SK-N-SH (cell line): ENCODE results near the gene UBE2A. TPM values are rescaled to one million over a fixed set of nuclear protein-coding genes. Genes with fewer than 3 reads are reported as not detected.

Source experiments
- CTCF ChIA-PET: fragments of 300-600, 350-600 bp; formaldehyde crosslinking; extraction: SDS; loops from one replicate; lab custom pipeline; 2021; lab: Yijun Ruan, JAX
- POLR2A ChIA-PET: fragments of 350-600 bp; sonication (Branson Sonifier 250); formaldehyde crosslinking; extraction: SDS; loops from one replicate; lab custom pipeline; 2020; ENCODE audit warnings: antibody characterized with exemption, inconsistent platforms; lab: Yijun Ruan, JAX
- DNase-seq: peaks from one replicate; pipeline ENCODE4 v3.0.0; 2012
- H2AFZ ChIP-seq: fragments of 200-600 bp; sonication (generic); 2 replicates; pipeline ENCODE4 v1.8.1; 2016; ENCODE audit warnings: antibody characterized with exemption, mild to moderate bottlenecking, low read depth
- H3F3A ChIP-seq: fragments of 200-600 bp; sonication (generic); replicated peaks from 2 replicates; pipeline ENCODE3; 2016; ENCODE audit warnings: antibody characterized with exemption, mild to moderate bottlenecking; ENCODE audit not compliant: insufficient read depth
- H3K27ac ChIP-seq, 2 experiments: fragments of 200-500 bp in 1 of 2; fragments of 200-600 bp in 1 of 2; sonication (Bioruptor generic) in 1 of 2; sonication (generic), shearing (Covaris generic) in 1 of 2; 2 replicates each; pipeline versions ENCODE4 v1.5.1 to v1.6.1; 2014 to 2016; ENCODE audit warnings: low read depth in 2 of 2, inconsistent platforms in 1 of 2, low read length in 1 of 2, mild to moderate bottlenecking in 1 of 2, mixed read lengths in 1 of 2
- H3K27me3 ChIP-seq: fragments of 200-600 bp; sonication (generic), shearing (Covaris generic); 2 replicates; pipeline ENCODE4 v1.6.1; 2016; ENCODE audit warnings: mixed run types; ENCODE audit not compliant: insufficient read depth
- H3K36me3 ChIP-seq, 2 experiments: fragments of 200-500 bp in 1 of 2; fragments of 200-600 bp in 1 of 2; sonication (Bioruptor generic) in 1 of 2; sonication (generic) in 1 of 2; replicated peaks in 1 of 2; 2 replicates each; pipeline versions ENCODE3 to v1.5.1; 2014 to 2016; ENCODE audit warnings: low read length in 1 of 2, mild to moderate bottlenecking in 1 of 2; ENCODE audit not compliant: insufficient read depth in 2 of 2, control insufficient read depth in 1 of 2
- H3K4me1 ChIP-seq, 2 experiments: fragments of 200-500 bp in 1 of 2; fragments of 200-600 bp in 1 of 2; sonication (Bioruptor generic) in 1 of 2; sonication (generic), shearing (Covaris generic) in 1 of 2; 2 replicates each; pipeline versions ENCODE4 v1.5.1 to v1.6.1; 2014 to 2016; ENCODE audit warnings: low read depth in 1 of 2, low read length in 1 of 2, mixed run types in 1 of 2; ENCODE audit not compliant: insufficient read depth in 2 of 2, control insufficient read depth in 1 of 2
- H3K4me2 ChIP-seq: fragments of 200-600 bp; sonication (generic), shearing (Covaris generic); 2 replicates; pipeline ENCODE4 v1.6.1; 2017; ENCODE audit warnings: mixed run types
- H3K4me3 ChIP-seq, 2 experiments: fragments of 200-500 bp in 1 of 2; fragments of 200-600 bp in 1 of 2; sonication (Bioruptor generic) in 1 of 2; sonication (generic), shearing (Covaris generic) in 1 of 2; 2 replicates each; pipeline versions ENCODE4 v1.5.1 to v1.8.1; 2014 to 2016; ENCODE audit warnings: low read depth in 2 of 2, inconsistent platforms in 1 of 2, low read length in 1 of 2, mild to moderate bottlenecking in 1 of 2, mixed read lengths in 1 of 2, moderate library complexity in 1 of 2
- H3K79me2 ChIP-seq: fragments of 200-600 bp; sonication (generic); 2 replicates; pipeline ENCODE4 v1.8.1; 2017; ENCODE audit warnings: mild to moderate bottlenecking; ENCODE audit not compliant: insufficient read depth
- H3K9ac ChIP-seq: fragments of 200-600 bp; sonication (generic); 2 replicates; pipeline ENCODE4 v1.6.1; 2017; ENCODE audit warnings: mixed run types
- H3K9me2 ChIP-seq: fragments of 200-600 bp; sonication (generic); 2 replicates; pipeline ENCODE4 v1.6.1; 2017; ENCODE audit warnings: mixed run types
- H3K9me3 ChIP-seq: fragments of 200-600 bp; sonication (generic); 2 replicates; pipeline ENCODE4 v1.6.1; 2017; ENCODE audit warnings: mixed run types, mild to moderate bottlenecking, moderate library complexity
- H4K20me1 ChIP-seq: fragments of 200-600 bp; sonication (generic); 2 replicates; pipeline ENCODE4 v1.6.1; 2017; ENCODE audit warnings: mild to moderate bottlenecking, mixed run types; ENCODE audit not compliant: insufficient read depth
- CHD2 ChIP-seq: fragments of 150-350 bp; IDR thresholded peaks from 2 replicates; pipeline ENCODE4 v1.6.1; 2018; ENCODE audit warnings: low read length; ENCODE audit not compliant: partially characterized antibody
- FOXM1 ChIP-seq: IDR thresholded peaks from 2 replicates; pipeline ENCODE4 v1.4.0; 2012; ENCODE audit warnings: low read depth, mild to moderate bottlenecking
- GABPA ChIP-seq: IDR thresholded peaks from 2 replicates; pipeline ENCODE4 v1.4.0; 2012; ENCODE audit warnings: low read depth, mild to moderate bottlenecking
- MXI1 ChIP-seq: IDR thresholded peaks from 2 replicates; pipeline ENCODE4 v1.6.1; 2012; ENCODE audit warnings: mild to moderate bottlenecking, low read depth, low read length, improper control_type of control experiment
- REST ChIP-seq: IDR thresholded peaks from 2 replicates; pipeline ENCODE4 v1.6.1; 2012; ENCODE audit warnings: mild to moderate bottlenecking, low read depth, low read length, moderate library complexity
- SMC3 ChIP-seq: IDR thresholded peaks from 2 replicates; pipeline ENCODE4 v1.6.1; 2012; ENCODE audit warnings: low read depth, low read length, improper control_type of control experiment
- TEAD4 ChIP-seq: IDR thresholded peaks from 2 replicates; pipeline ENCODE4 v1.4.0; 2012; ENCODE audit warnings: mild to moderate bottlenecking, borderline replicate concordance; ENCODE audit not compliant: insufficient read depth
- USF1 ChIP-seq: IDR thresholded peaks from 2 replicates; pipeline ENCODE4 v1.4.0; 2012; ENCODE audit warnings: low read depth, borderline replicate concordance
- WGBS: methylation state at CpG from one replicate; pipeline ENCODE4 v1.1.6; 2017; ENCODE audit warnings: low lambda C conversion rate; 5-methylcytosine and 5-hydroxymethylcytosine counted together
- polyA plus RNA-seq, 3 experiments: library from polyadenylated mRNA; depleted of rRNA; stranded (reverse); fragments of >200 nt; gene quantifications; 2 replicates each; pipeline ENCODE4 v1.2.3, GENCODE V29; 2012

Gene UBE2A
- polyA plus RNA-seq, 1 of the 3 experiments (the other 2 are of a cell fraction): 38.4 TPM

GRCh38 chrX:119573222-119573621 is 1.1 kb upstream of the UBE2A start:
- no peaks in the 10 kb centered on the region for H4K20me1 ChIP-seq
- peaks cover 9% of the 10 kb centered on the region; the same call in 1 of the 2 replicates for H3K27me3 ChIP-seq
- peaks cover 0 to 3% of the 10 kb centered on the region in 2 experiments; a peak in 1 of 4 replicates for H3K4me1 ChIP-seq
- POLR2A ChIA-PET: no interaction called here
- CTCF ChIA-PET: interaction anchor here (0.9 to 1.9 kb wide), 3 partner anchors 10 to 156 kb away, joined by 3 to 4 read pairs (median 3); no protein-coding TSS in a partner anchor
- peaks cover 3 to 14% of the 10 kb centered on the region in 2 experiments for H3K36me3 ChIP-seq
- no peaks in the 10 kb centered on the region for H3K9me2 ChIP-seq
- H3K9ac ChIP-seq: peak overlapping the region; percentile 49
- peak overlapping the region; percentile 92; the same call in 1 of the 2 replicates for H2AFZ ChIP-seq
- peaks cover 25% of the 10 kb centered on the region for H3K79me2 ChIP-seq
- H3K9me3 ChIP-seq: no peaks in the 10 kb centered on the region
- H3K4me3 ChIP-seq: peak overlapping the region; percentile 56 to 71
- H3F3A ChIP-seq: no peaks in the 10 kb centered on the region
- peak overlapping the region; percentile 66 for H3K4me2 ChIP-seq
- TF ChIP-seq SMC3 (no peak), CHD2 (no peak)
- DNase-seq: no peak
- peak overlapping the region; percentile 19 to 86; a peak in 2 of 4 replicates for H3K27ac ChIP-seq
- 52% methylated on average over 3 of the region's 3 CpGs for WGBS

- TF ChIP-seq FOXM1 (no peak), USF1 (no peak), TEAD4 (no peak), GABPA (no peak), MXI1 (no peak), REST (no peak; the same call in 1 of the 2 replicates)
- TF ChIP-seq, all 33 proteins: peak for 0
- WGBS: 19% methylated on average over 30 of the region's 30 CpGs
Observed at GRCh38 chrX:119573840-119574393, 446 bp upstream of the UBE2A start.

More at GRCh38 chrX:119573840-119574393, 446 bp upstream of the UBE2A start:
- ChIA-PET POLR2A (interaction anchor here (0.6 to 1.0 kb wide), 3 partner anchors 13 to 217 kb away, joined by 3 read pairs; partner anchors contain the start of gene RPL39), CTCF (interaction anchor here (0.6 to 1.9 kb wide), 7 partner anchors 9 to 156 kb away, joined by 3 to 4 read pairs (median 3); no protein-coding TSS in a partner anchor)
- H3K27ac ChIP-seq: peak overlapping the region; percentile 77 to 86
- peak overlapping the region; percentile 92; the same call in 1 of the 2 replicates for H2AFZ ChIP-seq
- no peaks in the 10 kb centered on the region for H3K9me2 ChIP-seq
- peak overlapping the region; percentile 56 to 71 for H3K4me3 ChIP-seq
- H3F3A ChIP-seq: no peaks in the 10 kb centered on the region
- H3K4me1 ChIP-seq: peaks cover 0 to 3% of the 10 kb centered on the region in 2 experiments; a peak in 1 of 4 replicates
- DNase-seq: peak; percentile 72
- peaks cover 3 to 14% of the 10 kb centered on the region in 2 experiments for H3K36me3 ChIP-seq
- no peaks in the 10 kb centered on the region for H4K20me1 ChIP-seq
- peaks cover 25% of the 10 kb centered on the region for H3K79me2 ChIP-seq
- peak overlapping the region; percentile 82 for H3K9ac ChIP-seq
- no peaks in the 10 kb centered on the region for H3K9me3 ChIP-seq
- peak overlapping the region; percentile 66 for H3K4me2 ChIP-seq
- H3K27me3 ChIP-seq: peaks cover 9% of the 10 kb centered on the region; the same call in 1 of the 2 replicates
